ENCODE measurements around the gene DYNLT4.
A peak's percentile ranks its signal among the peaks of the same experiment; 100 is the strongest.
"Not testable (repeated sequence)": the region's sequence is repeated elsewhere in the genome, so short reads cannot be mapped to it uniquely, and the experiment has no call there.

Gene DYNLT4

DNA sequence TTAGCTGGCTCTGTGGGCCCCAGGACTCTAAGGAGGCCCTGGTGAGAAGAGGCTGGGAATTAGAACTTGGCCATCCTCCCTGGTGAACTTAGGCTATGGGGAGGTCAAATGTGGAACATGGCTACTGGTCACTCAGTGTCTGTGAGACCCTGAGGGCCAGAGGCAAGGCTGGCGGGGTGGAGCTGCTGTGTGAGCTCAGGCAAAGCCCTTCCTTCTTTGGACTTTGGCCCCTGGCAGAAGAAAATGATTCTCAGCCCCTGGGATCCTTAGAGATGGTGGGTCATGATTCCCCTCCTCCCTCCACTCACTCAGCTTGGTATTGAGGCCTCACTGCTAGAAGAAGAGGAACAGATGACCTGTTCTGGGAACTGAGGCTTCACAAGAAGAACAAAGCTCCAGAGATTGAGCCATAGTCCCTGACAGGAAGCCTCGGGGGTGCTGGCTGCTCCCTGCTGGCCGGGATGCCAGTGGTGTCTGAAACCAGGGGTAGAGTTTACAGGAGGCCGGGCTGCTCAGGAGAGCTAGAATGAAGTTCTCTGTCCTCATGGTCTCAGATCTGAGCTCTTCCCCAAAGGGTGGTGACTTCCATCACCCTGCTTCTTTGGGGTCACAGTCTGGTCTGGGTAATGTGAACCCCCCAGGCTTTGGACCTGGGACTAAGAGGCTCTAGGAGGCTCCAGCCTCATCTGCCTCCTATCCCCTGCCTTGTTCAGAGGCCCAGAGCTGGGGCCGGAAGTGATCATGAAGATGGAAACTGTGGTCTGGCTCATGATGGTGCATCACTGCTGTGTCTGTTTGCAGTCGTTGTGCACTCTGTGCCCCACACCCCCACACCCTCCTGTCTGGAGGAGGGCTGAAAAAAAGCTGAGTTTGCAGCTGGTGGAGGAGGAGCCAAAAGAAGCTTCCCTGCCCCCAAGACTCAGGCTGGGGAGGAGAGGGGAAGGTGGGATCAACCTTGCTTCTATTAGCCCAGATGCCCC is 2.1 kb upstream of the DYNLT4 start:
- DNase-seq (ENCODE audit: low read depth in 3 of 3), result peak; percentile 78 to 86 (median 82)

DNA sequence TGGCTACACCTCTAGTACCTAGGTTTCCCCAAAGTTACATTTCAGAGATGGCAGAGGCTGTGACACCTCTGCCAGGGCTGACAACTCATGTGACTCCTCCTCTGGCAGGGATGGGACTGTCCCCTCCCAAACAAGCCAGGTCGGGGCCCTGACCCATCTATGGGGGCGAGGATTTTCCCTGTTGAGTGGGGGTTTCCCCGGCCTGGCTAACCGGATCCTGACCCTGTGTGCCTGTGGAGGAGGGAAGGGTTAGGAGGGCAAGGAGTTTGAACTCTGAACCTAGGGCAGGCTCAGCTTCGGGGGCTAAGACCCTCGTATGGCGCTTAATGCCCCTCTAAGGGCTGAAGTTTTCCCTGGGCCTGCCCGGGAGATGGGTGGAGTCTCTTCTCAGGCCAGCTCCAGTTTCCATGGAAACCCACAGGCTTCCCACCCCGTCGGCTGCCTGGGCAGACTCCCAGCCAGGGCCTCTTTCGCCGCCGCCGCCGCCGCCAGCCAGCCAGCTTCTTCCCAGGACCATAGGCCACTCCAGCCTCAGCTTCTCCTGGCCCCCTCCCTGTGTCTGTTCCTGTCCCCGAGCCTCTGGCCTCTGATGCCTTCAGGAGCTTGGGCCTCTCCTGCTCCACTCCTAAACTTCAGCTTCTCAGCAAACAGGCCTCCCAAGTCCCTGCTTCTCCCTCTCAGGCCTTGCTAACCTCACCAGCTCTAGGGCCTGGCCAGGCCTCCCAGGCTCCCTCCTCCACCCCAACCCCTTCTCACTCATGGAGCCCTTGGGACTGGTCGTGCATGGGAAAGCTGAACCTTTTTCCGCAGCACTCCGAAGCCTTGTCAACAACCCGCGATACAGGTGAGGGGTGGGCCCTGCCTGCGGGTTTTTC is 1.1 kb upstream of the DYNLT4 start, which contains the start of gene BTBD19:
Gene BTBD19 (plus strand): TSS at position 461 of the 875 bp plus-strand sequence. CDS start 298 bp downstream, at position 759.
- DNase-seq (ENCODE audit: low read depth in 3 of 3), result peak; percentile 71 to 77 (median 76)

DNA sequence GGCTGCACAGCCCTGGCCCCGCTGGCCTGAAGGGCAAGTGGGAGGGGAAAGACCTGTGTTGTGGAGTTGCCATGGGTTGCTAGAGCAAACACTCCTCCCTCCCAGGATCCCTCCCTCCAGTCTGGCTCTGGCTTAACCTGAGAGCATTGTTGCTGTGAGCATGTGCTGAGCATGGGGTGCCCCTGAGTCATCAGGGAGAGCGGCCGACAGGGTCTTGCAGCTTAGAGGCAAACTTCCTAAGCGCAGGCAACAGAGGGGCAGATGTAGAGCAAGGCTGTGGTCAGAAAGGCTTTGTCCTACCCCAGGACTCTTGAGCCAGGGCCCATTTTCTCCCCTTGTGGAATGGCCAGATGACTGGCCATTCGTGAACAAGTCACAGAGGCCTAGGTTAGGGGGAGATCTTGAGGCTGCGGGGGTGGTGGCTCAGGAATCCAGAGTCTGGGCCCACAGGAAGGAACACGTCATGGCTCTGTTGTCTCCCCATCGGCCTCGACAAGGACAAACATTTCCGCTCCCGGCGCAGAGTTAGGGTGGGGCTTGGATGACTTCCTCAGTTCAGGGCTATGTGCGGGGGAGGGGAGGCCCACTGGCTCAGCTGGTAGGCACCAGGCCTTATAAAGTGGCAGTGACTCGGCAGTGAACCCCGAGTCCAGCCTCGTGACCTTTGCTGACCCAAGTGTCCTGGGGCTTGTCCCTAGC is 362 bp upstream of the DYNLT4 start:
- DNase-seq (ENCODE audit: low read depth in 3 of 3), result peak; percentile 83 to 88 (median 85)

DNA sequence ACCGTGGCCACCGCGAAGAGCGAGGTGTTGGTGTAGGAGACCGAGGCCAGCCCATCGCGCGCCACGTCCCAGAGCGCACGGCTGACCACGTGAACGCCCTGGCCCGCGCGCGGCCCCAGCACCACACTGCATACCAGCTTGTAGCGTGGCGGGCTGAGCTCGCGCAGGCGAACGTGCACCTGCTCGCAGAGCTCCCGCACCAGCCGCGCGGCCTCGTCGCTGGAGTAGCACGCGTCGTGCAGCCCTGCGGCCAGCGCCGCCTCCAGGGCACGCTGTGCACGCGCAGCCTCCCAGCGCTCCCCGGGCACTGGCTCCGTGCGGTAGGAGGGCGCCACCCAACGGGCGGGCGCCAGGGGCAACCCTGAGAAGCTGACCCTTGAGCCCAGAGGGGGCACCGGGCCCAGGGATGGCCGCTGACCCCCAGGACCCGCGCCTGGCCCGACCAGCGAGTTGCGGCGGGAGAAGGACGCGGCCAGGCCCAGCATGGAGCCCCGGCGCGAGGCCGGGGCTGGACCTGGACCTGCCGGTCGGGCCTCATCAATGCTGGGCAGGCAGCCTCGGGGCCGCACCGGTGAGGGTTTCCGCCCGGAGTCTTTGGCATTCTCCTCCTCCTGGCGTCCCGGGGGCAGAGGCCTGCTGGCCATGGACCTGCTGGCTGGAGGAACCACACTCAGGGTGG is 987 bp downstream of the DYNLT4 start:
- DNase-seq (ENCODE audit: low read depth in 3 of 3), result no peak

DNA sequence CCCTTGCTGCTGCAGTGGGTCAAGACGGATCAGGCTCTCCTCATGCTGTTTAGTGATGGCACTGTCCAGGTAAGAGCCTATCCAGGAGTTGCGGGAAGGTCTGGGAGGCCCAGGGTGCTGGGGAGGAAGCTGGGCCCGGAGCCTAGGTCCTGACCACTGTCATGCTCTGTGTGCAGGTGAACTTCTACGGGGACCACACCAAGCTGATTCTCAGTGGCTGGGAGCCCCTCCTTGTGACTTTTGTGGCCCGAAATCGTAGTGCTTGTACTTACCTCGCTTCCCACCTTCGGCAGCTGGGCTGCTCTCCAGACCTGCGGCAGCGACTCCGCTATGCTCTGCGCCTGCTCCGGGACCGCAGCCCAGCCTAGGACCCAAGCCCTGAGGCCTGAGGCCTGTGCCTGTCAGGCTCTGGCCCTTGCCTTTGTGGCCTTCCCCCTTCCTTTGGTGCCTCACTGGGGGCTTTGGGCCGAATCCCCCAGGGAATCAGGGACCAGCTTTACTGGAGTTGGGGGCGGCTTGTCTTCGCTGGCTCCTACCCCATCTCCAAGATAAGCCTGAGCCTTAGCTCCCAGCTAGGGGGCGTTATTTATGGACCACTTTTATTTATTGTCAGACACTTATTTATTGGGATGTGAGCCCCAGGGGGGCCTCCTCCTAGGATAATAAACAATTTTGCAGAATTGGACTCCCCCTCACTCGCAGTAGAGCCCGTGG is 1.7 kb downstream of the DYNLT4 start:
- no peak for DNase-seq (ENCODE audit: low read depth in 3 of 3)

- no peak for DNase-seq (ENCODE audit: low read depth in 3 of 3)
Observed at GRCh38 chr1:44803312-44804095, 3.6 kb downstream of the DYNLT4 start.

DNA sequence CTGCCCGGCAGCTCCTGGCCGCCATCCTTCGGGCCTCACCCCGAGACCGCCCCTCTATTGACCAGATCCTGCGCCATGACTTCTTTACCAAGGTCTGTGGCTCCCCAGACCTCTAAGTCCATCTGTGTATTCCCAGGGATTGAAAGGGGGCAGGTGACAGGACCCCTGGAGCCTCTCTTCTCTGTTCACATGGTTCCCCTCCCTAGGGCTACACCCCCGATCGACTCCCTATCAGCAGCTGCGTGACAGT is 4.2 kb downstream of the DYNLT4 start:
- DNase-seq (ENCODE audit: low read depth in 3 of 3), result no peak

DNA sequence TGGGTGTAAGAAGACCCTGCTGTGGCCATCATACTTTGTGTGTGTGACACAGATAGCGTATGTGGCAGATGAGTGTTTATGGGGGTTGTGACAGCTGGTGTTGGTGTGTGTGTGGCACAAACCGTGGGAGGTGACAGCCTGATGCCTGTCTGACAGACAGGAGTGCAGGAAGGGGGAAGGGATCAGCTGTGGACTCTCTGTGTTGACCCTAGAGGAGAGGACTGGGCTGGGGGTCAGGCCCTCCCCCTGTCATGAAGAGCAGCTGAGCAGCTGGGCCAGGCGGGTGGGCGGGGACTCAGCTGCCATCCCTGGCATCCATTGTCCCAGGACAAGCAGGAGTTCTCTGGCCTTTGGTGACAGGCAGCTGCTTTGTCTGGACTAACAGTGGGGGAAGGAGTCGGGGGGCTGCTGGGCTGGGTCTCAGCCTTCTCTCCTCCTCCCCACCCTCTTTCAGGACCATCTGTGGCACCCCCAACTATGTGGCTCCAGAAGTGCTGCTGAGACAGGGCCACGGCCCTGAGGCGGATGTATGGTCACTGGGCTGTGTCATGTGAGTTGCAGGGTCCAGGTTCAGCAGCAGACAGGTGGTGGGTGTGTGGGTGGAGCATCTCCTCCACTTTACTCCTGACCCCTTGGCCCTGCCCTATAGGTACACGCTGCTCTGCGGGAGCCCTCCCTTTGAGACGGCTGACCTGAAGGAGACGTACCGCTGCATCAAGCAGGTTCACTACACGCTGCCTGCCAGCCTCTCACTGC is 4.7 kb downstream of the DYNLT4 start:
- no peak for DNase-seq (ENCODE audit: low read depth in 3 of 3)

GRCh38 chr1:44801491-44802305 is 5.5 kb downstream of the DYNLT4 start:
- no peak for DNase-seq (ENCODE audit: low read depth in 3 of 3)

DNA sequence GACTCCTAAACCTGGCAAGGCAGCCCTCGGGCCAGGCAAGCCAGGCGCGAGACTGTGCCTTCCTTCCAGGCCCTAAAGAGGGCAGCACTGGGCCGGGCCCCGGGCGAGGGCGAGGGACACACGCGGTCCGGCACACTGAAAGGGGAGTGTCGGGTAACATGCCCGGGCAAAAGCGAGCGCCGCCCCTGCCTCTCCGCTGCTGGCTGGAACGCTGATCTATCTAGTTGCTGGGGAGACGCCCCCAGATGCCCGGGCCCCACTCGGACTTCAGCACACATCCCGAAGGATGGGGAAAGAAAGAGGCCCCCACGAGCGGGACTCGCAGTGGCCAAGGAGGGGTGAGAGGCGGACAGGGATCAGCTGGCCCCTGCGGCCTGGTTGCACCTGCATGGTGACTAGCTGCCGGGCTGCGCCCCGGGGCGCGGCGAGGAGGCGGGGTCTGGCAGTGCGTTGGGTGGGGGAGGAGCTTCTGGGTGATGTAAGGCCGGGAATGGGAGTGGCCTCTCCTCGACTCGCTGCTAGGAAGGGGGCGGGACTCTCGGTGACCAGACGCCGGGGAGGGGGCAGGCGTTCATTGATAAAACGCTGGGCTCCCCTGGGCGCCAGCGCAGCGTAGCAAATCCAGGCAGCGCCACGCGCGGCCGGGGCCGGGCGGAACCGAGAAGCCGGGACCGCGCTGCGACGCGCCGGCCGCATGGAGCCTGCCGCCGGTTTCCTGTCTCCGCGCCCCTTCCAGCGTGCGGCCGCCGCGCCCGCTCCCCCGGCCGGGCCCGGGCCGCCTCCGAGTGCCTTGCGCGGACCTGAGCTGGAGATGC is 7.2 kb downstream of the DYNLT4 start, which contains the start of gene PLK3:
Gene PLK3 (plus strand): TSS at position 608 of the 815 bp plus-strand sequence. CDS start 87 bp downstream, at position 695.
- peak; percentile 96 to 100 (median 97) for DNase-seq (ENCODE audit: low read depth in 3 of 3)

GRCh38 chr1:44798481-44799365 is 8.4 kb downstream of the DYNLT4 start:
- no peak for DNase-seq (ENCODE audit: low read depth in 3 of 3)

DNA sequence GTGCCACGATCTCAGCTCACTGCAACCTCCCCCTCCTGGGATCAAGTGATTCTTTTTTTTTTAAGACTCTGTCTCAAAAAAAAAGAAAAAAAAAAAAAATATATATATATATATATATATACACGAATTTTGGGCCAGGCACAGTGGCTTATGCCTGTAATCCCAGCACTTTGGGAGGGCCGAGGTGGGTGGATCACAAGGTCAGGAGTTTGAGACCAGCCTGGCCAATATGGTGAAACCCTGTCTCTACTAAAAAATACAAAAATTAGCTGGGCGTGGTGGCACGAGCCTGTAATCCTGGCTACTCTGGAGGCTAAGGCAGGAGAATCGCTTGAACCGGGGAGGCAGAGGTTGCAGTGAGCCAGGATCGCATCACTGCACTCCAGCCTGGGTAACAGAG is 9.3 kb downstream of the DYNLT4 start:
- not testable (repeated sequence) for DNase-seq (ENCODE audit: low read depth in 3 of 3)

- DNase-seq (ENCODE audit: low read depth in 3 of 3), result no peak
Observed at GRCh38 chr1:44792736-44793502, 14.2 kb downstream of the DYNLT4 start.

GRCh38 chr1:44790968-44791801 is 16.0 kb downstream of the DYNLT4 start:
- no peak for DNase-seq (ENCODE audit: low read depth in 3 of 3)
